GM18498 (cell line): Measurements from ENCODE around the gene DNHD1.

Source experiments
- ATAC-seq: cut with Tn5 transposase; IDR thresholded peaks from one replicate; pipeline ENCODE4 v1.9.1; 2021; ENCODE audit warnings: mild to moderate bottlenecking, moderate library complexity; ENCODE audit not compliant: unreplicated experiment

The DNHD1 gene

GRCh38 chr11:6587360-6587953, 90.4 kb downstream of the DNHD1 start:
- ATAC-seq = no peak

GRCh38 chr11:6588018-6588417, 90.9 kb downstream of the DNHD1 start:
- no peak for ATAC-seq

DNA sequence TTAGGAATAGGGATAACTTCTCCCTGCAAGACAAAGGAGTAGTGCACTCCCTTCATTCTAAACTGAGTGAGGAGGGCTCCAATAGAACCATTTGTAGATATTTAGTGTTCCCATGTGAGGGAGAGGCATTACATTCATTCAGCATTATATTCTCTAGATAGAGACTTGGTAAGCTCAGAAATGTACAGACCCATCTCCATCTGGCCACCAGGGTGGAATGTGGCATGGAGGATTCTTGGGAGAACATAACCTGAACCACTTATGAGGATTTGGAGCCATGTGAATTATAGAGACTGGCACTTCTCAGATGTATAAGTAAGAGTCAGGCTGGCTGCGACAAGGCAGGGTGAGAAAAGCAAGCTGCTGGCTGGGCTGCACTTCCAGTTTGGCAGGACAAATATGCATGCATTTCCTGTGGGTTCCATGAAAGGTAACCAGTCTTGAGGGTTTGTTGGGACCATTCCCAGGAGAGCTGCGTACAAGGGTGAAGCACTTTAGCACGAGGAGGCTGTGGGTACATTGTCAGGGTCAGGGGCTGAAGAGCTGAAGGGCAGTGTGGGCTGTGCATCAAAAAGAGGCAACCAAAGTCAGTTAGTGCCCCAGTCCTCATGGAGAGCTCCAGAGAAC, 97.2 kb downstream of the DNHD1 start:
- no peak for ATAC-seq

DNA sequence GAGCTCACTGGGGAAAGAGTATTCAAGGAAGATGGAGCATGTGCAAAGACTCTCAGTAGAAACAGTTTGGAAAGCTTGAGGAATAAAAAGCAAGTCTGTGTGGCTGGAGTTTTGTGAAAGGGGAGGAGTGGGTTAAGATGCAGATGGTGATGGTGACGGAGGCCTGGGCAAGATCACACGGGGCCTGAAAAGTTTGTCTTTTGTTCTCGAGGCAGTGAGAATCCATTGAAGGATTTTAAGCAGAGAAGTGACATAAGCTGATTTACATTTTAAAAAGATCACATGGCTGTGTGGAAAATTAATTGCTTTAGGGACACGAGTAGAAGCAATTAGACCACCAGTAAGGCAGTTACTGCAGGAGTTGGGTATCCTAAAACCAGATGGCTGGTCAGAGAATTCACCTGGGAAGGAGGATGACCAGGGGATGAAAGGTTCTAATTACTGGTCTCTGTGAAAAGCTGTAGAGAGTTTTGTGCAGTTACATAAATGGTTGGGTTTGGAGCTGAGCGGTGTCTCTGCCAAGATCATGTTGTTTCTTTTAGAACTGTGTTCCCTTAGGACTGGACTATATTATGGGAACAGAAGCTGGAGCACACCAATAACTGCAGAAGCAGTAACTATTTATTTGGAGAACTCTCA, 99.3 kb downstream of the DNHD1 start:
- ATAC-seq = no peak

DNA sequence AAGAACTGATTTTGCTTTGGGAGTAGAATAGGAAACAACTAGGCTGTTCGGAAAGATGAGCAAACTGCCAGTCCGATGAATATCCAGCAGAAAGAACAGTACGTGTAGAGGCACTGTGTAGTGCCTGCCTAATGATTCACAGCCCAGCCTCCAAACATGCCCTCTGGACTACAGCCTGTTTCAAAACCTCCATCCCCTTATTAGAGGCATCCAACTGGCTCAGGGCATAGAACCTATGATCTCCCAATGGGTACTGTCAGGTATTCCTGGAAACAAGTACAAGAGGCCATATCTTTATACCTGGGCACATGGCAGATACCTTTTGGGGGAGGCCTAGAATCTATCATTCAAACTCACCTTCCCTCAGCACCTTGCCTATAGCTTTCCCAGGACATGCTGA, 101.5 kb downstream of the DNHD1 start:
- no peak for ATAC-seq

DNA sequence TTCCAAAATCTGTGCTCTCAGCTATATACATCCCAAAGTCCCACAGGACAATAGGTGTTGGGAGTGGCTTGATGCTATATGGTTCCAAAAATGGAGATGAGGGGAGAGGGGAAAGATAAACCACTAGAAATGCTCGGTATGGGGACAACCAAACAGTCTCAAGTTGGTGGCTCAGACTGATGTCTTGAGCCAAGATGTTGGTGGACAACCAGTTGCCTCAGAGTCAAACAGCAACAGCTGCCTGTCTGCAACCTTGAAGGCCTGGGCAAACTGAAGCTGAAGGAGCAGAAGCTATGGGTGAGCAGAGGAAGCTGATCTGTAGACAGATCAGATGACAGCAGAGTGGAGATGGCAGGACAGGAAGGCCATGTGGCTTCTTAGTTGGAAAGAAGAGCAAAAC, 102.4 kb downstream of the DNHD1 start:
- no peak for ATAC-seq

- no peak for ATAC-seq
These were observed 102.9 kb downstream of the DNHD1 start for GRCh38 chr11:6599881-6600390.

DNA sequence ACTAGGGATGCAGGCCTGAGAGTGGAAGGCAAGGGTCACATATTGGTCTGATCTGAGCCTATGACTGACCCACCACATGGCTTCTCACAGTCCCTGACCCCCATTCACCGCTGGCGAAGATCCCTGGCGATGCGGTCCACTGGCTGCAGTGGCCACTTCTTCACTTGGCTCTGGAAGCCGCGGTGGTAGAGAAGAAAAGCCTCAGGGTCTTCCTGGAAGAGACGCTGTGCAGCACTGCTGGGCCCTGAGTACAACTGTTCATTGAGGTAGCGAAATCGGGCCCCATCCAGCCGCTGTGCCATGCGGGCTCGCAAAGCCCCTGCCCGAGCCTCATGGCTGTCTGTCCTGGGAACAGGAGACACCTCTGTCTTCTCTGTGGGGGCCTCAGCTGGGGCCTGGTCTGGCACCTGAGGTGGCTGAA, 104.0 kb downstream of the DNHD1 start:
- no peak for ATAC-seq

- ATAC-seq = no peak
These were observed 105.2 kb downstream of the DNHD1 start for GRCh38 chr11:6602096-6602940.

DNA sequence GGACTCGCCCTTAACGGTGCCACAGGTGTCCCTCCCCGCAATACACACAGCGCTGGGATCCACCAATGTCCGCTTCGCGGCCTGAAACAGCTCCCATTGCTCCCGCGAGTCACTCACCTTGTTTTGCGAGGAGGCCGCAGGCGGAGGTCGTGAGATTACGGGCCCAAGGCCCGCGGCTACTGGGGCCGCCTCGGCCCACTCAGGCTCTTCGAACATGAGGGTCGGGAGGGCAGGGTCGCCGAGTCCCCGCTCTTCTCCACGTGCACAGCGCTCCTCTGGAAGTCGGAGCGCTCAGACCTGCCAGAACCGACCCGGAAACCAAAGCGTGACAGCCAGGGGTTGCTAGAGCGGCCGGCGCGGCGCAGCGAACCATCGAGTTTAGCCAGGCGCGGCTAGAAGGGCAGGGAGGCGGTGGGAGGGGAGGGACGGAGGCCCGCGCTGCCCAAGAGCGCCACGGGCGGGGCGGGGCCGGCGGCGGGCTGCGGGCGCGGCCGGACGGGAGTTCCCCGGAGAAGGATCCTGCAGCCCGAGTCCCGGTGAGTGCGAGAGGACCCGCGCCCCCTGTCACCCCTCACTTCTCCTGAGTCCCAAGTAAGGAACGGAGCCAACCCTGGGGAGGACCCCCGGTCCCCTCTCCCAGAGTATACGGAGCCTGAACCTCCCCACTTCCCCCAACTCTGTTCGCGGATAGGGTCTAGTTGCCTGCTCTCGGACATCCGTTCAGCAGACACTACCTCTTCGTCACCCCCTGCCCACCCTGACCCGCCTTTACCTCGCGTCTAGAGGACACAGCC, 106.4 kb downstream of the DNHD1 start, which contains the start of the genes ILK and RRP8:
TSS of gene ILK (plus strand) at position 488 of the 794 bp plus-strand sequence. CDS start 498 bp downstream, outside the sequence.
TSS of gene RRP8 (minus strand) at position 330 of the 794 bp plus-strand sequence. CDS start at position 216, 114 bp downstream.
- ATAC-seq = peak; percentile 83

DNA sequence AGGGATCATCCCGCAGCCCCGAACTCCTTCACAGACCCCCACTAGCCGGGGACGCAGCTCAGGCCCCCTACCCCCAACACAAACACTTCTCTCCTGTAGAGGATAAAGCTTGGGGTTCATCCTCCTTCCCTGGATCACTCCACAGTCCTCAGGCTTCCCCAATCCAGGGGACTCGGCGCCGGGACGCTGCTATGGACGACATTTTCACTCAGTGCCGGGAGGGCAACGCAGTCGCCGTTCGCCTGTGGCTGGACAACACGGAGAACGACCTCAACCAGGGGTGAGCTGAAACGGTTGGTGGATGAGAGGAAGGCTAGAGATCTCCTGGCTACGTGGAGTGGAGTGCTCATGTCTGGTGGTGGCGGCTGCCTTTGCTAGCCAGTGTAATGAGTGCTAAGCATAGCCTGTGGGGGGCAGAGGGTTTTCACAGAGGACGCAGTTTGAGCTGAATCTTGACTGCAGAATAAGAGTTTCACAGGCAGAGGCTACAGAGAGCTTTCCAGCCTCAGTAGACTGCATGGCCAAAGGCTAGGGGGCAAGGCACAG, 107.1 kb downstream of the DNHD1 start:
- ATAC-seq = peak; percentile 32

DNA sequence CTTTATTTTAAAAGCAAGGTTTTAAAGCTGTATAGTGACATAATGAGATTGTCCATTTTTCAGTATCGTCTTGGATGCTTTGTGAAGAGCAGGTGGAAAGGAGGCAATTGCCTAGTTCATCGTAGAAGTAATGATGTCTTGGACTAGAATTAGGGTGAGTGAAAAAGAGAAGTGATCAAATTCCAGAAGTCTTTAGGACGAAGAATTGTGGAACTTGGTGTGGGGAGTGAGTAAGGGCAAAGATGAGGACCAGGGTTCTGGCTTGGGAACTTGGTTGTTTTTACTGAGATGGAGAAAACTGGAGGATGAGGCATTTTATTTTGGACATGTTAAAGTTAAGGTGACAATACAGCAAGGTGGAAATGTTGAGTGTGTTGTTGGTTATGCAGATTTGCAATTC, 107.7 kb downstream of the DNHD1 start:
- ATAC-seq = no peak

DNA sequence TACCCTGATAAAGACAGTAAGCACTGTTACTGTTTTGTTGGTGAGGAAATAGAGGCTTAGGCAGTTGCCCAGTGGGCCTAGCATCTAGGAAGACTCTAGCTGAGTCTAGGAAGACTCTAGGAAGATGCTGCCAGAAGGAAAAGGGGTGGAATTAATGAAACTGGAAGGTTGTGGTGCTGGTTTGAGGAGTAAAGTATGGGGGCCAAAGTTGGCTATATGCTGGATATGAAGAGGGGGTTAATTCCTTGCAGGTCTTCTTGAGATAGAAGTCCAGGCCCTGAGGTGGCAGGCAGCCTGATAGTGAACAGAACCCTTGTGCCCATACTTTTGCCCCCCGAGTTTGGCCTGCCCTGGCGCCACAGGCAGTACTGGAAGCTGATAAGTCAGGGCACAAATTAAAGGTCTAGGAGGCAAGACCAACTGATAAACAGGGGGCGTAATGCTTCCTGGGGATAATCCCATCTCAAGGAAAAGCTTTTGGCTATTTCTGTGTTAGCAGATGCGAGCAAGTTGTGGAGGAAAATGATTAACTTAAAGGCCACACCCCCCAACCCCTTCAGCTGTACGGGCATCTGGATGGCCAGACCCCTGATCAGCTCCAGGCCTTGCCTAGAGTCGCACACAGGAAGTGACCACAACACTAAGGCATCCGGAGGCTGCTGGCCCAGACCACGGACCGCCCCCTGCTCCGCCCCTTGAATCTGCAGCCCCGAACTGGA, 109.5 kb downstream of the DNHD1 start:
- peak; percentile 44 for ATAC-seq

GRCh38 chr11:6607190-6607795, 110.2 kb downstream of the DNHD1 start:
- ATAC-seq = no peak

GRCh38 chr11:6608011-6608410, 110.9 kb downstream of the DNHD1 start:
- no peak for ATAC-seq

GRCh38 chr11:6608726-6609501, 111.8 kb downstream of the DNHD1 start:
- ATAC-seq = no peak

DNA sequence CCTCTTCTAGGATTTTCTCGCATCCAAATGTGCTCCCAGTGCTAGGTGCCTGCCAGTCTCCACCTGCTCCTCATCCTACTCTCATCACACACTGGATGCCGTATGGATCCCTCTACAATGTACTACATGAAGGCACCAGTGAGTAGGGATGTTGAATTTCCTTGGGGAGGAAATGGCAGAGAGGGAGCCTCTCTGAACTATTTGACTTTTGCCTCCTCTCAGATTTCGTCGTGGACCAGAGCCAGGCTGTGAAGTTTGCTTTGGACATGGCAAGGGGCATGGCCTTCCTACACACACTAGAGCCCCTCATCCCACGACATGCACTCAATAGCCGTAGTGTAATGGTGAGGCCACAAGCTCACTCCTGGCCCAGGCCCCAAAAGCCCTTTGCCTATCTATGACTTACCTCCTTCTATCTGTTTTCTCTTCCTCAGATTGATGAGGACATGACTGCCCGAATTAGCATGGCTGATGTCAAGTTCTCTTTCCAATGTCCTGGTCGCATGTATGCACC, 112.5 kb downstream of the DNHD1 start:
- no peak for ATAC-seq

DNA sequence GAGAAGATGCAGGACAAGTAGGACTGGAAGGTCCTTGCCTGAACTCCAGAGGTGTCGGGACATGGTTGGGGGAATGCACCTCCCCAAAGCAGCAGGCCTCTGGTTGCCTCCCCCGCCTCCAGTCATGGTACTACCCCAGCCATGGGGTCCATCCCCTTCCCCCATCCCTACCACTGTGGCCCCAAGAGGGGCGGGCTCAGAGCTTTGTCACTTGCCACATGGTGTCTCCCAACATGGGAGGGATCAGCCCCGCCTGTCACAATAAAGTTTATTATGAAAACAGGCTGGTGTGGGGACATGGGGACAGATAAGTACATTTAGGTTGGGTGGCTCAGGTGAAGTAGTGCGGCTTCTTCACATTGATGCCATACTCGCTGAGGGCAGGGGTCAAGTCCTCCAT, 113.5 kb downstream of the DNHD1 start:
- ATAC-seq = no peak
